Measurements from ENCODE around the gene GPR149.
"Not testable (repeated sequence)": the region's sequence is repeated elsewhere in the genome, so short reads cannot be mapped to it uniquely, and the experiment has no call there.

Gene GPR149, protein sequence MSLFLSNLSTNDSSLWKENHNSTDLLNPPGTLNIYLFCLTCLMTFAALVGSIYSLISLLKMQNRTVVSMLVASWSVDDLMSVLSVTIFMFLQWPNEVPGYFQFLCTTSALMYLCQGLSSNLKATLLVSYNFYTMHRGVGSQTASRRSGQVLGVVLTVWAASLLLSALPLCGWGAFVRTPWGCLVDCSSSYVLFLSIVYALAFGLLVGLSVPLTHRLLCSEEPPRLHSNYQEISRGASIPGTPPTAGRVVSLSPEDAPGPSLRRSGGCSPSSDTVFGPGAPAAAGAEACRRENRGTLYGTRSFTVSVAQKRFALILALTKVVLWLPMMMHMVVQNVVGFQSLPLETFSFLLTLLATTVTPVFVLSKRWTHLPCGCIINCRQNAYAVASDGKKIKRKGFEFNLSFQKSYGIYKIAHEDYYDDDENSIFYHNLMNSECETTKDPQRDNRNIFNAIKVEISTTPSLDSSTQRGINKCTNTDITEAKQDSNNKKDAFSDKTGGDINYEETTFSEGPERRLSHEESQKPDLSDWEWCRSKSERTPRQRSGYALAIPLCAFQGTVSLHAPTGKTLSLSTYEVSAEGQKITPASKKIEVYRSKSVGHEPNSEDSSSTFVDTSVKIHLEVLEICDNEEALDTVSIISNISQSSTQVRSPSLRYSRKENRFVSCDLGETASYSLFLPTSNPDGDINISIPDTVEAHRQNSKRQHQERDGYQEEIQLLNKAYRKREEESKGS

DNA sequence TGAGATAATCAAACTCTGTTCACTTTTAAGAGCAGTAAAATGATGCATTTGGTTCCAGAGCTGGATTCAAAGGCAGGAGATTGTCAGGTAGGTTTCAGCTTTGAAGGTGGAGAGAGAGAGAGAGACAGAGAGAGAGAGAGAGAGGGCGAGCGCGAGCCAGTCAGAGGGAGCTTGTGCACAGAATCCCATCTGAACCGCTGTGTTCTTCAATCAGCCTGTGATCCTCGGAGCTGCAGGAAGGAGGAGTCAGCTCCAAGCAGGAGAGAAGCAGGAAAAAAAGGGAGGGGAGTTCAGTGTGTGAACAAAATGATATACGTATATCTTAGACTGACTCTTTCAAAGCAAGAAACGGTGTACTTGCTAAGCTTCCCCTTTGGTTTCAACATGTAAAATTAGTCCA is at the start of gene GPR149:
GPR149 (minus strand) TSS at position 177 of the 400 bp plus-strand sequence. CDS start 575 bp downstream, outside the sequence.
- no peak for DNase-seq

DNA sequence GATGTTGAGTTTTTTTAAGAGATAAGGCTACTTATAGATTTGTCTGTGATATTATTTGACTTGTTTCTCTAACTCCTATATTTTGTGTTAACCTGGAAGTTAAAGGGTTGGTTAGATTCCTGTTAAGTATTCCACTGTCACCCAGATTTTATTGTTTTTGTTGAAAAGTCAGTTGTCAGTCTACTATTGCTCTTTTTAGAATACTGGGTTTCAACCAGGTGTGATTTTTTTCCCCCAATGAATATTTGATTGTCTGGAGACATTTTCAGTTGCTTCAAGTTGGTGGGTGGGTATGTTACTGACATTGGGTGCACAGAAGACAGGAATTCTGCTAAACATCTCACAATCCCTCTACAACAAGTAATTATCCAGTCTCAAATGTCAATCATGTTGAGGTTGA is 43.8 kb upstream of the GPR149 start:
- no peak for DNase-seq

DNA sequence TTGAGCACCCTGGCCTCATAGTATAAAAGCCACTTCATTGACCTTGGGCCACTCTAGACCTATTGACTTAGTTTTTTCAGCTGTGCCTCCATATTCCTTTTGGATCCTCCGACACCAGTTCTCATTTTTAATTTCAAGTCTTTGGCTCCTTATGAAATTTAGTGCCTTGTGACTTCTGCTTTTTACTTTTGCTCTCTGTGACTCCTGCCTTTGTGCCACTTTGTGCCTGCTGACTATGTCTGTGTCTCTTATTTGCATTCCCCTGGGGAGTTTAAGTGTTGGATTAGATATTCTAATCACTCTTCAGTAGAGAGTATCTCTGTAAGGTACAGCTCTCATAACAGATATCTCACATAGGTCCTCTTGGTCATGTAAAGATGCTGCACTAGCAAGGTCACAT is 39.6 kb upstream of the GPR149 start:
- DNase-seq, result peak in 2 of 3 donors; percentile 3 to 5

DNA sequence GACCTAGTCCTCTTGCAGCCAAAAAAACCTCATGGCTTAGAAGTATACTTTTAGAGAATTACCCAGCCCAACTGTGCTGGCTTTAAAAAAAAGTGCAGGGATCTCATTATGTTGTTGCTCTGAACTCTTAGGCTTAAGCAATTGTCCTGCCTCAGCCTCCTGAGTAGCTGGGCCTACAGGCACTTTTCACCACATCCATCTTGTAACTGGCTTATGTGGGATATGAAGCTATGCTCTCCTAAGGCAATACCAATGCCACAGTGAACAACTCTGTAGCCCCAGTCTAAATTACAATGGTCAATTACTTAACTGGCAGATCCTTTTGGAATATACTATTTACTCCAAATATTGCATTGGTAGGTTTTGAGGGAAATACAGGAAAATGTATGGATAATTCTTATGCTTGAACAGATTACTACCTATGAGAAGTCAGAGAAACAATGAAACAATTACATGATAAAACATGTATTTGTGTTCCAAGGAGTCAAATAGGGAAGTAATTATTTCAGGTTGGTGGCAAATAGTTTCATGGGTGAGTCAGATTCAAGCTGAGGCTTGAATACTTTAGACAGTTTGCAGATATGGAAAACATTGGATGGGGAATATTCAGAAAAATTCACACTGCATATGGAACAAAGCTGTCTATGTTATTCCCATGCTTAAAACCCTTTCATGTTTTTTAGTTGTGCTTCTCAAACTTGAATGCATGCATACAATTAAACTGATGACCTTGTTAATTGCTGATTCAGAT is 34.6 kb upstream of the GPR149 start:
- DNase-seq, result peak in 1 of 3 donors; percentile 5

DNA sequence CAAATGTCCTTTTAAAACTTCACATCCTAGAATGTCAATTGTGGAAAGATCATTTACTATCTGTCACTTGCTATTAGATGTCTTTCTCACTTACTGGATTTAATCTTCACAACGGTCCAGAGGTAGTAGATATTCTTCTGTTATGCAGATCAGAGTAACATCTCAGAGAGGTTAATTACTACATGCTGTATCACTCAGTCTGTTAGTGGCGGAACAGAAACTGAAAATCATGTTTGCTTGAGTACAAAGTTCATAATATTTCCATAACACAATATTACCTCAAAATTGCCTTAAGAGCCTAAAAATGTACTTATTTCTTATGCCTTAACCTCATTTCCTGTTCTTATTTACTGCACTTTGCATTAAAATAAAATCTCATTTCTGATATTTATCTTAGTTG is 28.6 kb upstream of the GPR149 start:
- DNase-seq, result no peak

DNA sequence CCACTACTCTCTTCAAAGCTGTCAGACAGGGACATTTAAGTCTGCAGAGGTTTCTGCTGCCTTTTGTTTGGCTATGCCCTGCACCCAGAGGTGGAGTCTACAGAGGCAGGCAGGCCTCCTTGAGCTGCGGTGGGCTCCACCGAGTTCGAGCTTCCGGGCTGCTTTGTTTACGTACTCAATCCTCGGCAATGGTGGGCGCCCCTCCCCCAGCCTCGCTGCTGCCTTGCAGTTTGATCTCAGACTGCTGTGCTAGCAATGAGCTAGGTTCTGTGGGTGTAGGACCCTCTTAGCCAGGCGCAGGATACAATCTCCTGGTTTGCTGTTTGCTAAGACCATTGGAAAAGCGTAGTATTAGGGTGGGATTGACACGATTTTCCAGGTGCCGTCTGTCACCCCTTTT is 9.1 kb upstream of the GPR149 start:
- not testable (repeated sequence) for DNase-seq

DNA sequence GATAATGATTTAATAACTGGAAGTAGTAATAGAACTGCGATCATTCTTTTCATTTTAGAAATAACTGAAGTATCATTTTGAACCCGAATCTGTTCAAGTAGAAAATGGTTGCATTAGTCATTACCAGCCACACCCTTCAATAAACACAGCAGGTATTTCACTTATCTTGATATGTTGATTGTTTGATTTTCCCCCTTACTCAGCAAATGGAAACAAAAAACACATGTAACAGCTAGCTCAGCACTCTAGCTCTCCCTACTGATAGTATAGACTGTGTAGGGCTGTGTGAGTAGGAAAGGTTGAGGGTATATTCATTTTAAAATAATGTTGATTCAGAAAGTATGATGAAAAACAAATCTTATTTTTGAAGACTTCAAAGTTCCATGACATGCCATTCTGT is 1.1 kb upstream of the GPR149 start:
- no peak for DNase-seq

DNA sequence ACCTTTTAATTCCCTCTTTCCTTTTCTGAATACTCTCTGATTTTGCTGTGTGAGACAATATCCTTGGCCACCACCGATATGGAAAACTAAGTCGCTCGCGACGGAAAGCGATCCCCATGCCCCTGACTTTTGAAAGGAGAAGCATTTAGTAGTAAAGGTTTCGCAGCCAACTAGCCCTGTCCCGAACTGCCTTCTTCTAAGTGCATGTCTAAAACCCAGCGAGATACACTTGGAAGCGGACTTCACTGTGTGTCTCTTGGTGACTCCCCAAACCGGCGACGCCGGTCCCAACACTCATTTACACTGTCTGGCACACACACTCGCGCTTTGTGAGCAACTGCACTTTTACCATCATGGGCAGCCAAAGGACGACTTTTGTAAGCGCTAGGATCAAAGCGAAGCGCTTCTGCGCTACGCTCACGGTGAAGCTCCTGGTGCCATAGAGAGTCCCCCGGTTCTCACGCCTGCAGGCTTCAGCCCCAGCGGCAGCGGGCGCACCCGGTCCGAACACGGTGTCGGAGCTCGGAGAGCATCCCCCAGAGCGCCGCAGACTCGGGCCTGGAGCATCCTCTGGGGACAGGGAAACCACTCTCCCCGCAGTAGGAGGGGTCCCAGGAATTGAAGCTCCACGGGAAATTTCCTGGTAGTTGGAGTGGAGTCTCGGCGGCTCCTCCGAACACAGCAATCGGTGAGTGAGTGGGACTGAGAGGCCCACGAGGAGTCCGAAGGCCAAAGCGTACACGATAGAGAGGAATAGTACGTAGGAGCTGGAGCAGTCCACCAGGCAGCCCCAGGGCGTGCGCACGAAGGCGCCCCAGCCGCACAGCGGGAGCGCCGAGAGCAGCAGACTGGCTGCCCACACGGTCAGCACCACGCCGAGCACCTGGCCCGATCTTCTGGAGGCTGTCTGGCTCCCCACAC is 1.4 kb downstream of the GPR149 start:
- DNase-seq, result peak in 1 of 3 donors; percentile 1

DNA sequence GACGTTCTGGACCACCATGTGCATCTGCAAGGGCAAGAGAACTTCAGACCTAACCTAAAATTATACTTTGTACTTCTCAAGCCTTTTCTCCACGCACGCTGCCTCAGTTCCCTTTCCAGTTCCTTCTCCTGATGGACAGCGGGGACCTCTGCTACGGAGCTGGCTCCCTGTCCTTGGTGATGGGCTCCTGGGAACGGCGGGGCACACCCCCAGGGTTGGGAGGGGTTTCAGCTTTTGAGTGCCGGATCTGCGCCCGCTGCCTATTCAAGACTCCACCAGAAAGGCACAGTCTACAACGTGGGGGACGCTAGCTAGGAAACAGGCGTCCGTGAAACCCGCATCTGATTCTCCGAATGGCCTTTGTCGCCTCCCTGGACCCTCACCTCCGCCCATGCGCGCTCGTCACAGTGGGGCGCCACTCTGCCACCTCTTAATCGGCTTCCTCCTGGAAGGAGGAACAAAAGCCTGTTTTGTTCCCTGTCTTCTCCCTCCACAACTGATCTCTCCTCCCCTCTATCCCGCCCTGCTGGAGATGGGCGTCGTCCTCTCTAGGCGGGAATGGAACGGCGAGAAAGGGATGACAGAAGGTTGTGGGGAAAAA is 2.2 kb downstream of the GPR149 start:
- peak in 2 of 3 donors; percentile 2 to 16 for DNase-seq

DNA sequence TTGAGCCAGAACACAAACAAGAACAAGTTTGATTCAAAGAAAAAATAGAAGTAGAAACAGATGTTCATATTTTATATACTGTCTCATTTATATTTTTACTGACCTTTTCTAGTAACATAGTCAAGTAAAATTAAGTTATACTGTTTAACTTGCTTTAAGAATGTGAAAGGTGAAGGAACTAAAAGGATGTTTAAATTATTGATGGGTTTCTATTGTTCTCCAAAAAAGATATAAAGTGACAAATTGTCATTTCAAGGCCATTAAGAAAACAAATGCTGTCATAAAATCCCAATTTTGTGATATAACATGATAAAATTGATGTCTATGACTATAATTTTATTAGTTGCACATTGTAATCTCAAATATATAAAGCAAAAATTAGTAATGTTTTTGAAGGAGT is 7.3 kb downstream of the GPR149 start:
- DNase-seq, result no peak

DNA sequence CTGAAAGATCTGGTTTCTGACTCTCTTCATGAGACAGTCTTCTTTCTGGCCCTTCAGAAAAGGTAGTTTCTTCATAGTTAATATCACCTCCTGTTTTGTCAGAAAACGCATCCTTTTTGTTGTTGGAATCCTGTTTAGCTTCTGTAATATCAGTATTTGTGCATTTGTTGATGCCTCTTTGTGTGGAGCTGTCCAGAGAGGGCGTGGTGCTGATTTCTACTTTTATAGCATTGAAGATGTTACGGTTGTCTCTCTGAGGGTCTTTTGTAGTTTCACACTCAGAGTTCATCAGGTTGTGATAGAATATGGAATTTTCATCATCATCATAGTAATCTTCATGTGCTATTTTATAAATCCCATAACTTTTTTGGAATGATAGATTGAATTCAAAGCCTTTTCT is 8.9 kb downstream of the GPR149 start:
- peak in 2 of 3 donors; percentile 13 to 41 for DNase-seq

DNA sequence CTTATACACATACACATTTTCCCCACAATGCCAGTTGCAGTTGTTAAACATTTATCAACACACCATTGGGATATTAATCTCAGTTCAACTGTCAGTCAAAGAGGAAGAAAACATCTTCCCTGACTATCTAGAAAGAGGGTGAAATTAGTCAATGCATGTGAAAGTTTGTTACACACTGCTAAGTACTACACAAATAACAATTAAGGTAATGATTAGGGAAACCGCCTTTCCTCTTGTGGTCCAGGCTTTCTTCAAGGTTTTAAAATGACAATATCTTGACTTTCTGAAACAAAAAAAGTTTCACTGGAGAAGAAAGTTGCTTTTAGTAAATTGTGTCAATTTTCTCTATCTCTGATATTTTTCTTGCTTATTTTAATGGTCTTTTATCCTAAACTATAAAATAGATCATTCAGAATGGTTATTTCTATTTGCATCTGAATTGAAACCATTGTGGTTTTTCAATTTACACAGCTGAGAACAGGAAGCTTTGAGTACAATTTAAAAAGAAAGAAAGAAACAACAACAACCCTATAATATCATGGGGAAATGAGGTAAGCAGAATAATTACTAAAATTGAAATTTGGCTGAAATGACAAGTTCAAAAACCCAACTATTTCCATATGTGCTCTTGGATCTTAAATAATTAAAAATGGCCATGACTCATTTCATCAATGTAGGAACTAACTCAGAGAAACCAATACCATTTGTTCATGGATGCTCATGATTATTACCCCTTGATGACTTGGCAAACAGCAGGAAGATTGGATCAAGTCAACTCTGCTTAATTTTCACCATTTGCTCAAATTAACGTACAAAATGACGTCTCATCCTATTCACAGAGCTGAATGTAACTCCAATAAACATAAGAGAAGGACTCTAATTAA is 31.7 kb downstream of the GPR149 start:
- no peak for DNase-seq

DNA sequence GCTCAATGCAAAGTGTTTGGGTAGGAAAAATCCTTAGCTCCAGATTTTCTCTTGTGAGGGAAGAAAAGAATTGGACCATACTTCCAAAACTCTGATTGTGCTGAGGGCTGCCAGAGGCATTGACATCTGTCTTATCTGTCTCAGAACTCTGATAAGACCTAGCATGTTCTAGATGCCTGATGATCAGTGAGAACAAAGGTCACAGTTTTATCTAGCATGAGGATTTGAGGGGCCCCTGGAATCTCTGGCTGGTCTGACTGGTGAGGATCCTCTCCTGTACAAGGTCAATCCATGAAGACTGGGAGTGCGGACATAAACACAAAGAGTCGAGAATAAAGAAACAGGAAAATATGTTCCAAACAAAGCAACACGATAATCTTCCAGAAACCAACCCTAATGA is 40.1 kb downstream of the GPR149 start:
- no peak for DNase-seq

DNA sequence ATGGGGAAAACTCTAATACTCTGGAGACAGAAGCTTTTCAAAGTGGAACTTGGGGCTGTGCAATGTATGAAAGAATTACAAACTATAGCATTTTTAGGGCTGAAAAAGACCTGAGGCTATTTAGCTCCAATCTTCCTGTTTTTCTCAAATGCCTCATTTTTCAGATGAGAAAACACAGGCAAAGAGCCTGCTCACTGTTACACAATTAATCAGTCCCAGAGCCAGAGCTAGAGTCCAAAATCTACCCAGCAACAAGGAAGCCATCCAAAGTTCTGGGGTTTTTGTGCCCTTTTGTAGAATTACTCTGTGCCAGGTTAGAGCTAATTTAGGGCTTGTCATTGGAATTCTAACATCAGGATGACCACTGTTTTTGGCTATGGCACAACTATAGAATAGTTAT is 45.5 kb downstream of the GPR149 start:
- no peak for DNase-seq

DNA sequence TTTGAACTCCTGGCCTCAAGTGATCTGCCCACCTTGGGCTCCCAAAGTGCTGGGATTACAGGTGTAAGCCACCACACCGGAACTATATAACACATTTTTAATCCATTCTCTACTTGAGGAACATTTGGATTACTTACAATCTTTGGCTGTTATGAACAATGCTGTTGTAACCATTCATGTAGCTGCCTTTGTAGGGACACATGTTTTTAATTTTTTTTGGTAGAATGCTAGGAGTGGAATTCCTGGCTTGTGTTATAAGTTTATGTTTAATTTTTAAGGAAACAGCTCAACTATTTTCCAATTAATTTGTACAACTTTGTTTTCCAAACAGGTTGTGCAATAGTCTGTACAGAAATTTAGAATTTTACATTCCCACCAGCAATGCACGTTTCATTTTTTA is 51.7 kb downstream of the GPR149 start:
- DNase-seq, result no peak

DNA sequence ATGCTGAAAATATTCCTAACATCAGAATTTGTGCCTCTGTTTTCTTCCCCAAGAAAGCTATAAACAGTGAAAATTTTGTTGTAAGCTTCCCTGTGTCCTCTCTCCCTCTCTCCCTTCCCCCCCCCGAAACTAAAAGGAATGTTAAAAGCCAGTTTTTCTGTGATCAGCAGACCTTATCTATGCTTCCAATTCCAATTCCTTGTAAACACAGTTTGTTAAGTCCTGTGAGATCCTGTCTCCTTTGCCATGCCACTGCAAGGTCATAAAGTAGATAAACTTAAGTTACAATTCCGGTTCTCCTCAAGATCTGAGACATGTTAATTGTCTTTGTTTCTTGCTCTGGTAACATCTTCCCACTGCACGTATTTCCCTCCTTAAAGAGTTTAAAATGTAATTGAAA is 62.8 kb downstream of the GPR149 start:
- no peak for DNase-seq

DNA sequence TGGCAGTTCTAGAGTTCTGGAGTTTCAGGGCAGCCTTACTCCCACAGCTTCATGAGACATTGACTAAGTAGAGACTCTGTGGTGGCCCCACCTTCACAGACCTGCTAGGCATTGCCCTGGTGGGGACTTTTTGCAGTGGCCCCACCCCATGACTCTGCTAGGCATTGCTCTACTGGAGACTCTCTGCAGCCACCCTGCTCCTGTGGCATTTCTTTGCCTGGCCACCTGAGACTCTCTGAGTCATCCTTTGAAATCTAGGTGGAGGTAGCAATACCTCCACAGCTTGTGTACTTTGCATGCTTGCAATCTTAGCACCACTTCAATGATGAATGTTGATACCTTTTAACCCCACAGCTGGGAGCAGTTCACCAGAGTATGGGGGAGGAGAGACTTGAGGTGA is 65.1 kb downstream of the GPR149 start:
- DNase-seq, result peak in 1 of 3 donors; percentile 1

DNA sequence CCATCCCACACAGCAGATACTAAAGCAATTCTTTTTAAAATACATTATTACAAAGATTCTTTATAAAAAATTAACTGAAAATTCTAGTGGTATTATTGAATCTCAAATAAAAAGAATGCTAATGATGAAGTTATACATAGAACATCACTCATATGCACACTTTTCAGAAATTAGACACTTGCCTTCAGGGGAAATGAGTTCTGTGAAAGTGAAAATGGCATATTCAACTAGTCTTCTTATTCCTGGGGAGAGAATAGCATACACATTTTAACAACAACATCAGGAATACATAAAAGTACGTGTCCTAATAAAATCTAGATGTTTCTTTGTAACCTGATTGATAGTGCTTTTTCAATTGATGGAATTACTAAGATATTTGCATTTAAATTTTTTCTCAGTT is 68.9 kb downstream of the GPR149 start:
- DNase-seq, result no peak

DNA sequence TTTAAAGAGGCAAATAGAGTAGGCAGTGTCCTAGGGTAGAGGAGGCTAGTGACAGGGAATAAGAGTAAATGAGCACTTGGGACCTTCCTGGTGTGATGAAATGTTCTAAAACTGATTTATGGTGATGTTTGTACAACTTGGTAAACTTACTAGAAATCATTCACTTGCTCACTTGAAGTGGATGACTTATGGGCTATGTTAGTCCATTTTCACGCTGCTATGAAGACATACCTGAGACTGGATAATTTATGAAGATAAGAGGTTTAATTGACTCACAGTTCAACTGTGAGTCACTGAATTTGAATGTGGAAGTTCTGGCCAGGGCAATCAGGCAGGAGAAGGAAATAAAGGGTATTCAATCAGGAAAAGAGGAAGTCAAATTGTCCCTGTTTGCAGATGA is 74.0 kb downstream of the GPR149 start:
- DNase-seq, result peak in 2 of 3 donors; percentile 3 to 6

DNA sequence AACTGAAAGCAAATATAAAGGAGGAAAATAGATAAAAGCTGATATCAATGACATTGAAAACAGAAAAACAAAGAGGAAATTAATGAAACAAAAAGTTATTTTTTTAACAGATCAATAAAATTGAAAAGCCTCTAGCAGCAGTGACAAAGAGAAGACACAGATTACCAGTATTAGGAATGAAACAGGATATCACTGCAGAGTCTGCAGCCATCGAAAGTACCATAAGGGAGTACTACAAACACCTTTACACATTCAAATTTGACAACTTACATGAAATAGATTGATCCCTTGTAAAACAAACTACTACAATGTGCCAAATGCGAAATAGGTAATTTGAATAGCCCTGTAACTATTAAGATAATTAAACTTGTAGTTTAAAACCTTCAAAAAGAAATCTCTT is 80.8 kb downstream of the GPR149 start:
- DNase-seq, result no peak
